GM12891 (cell line): ENCODE results near the gene FAM200B.

Experiments
- POLR2A ChIP-seq: IDR thresholded peaks from 2 replicates; pipeline ENCODE4 v1.6.1; 2011; ENCODE audit warnings: low read depth, low read length, control low read depth
- POLR2AphosphoS5 ChIP-seq: IDR thresholded peaks from 2 replicates; pipeline ENCODE4 v1.6.1; 2011; ENCODE audit warnings: low read depth, low read length, control low read depth
- POU2F2 ChIP-seq: IDR thresholded peaks from 2 replicates; pipeline ENCODE4 v1.6.1; 2011; ENCODE audit warnings: low read depth, mild to moderate bottlenecking, control low read depth, low read length, moderate library complexity
- TAF1 ChIP-seq: IDR thresholded peaks from 2 replicates; pipeline ENCODE4 v1.6.1; 2011; ENCODE audit warnings: low read depth, low read length, control low read depth

- TF ChIP-seq POLR2A, result no peak
- no peak for TF ChIP-seq POLR2AphosphoS5
- TF ChIP-seq TAF1, result no peak
- no peak for TF ChIP-seq POU2F2
Measured at GRCh38 chr4:15636818-15637217, 44.8 kb upstream of the FAM200B start.
